Astrocyte of the cerebellum (primary cell): ENCODE data around the gene NKAP.
"Not testable (repeated sequence)": the region's sequence is repeated elsewhere in the genome, so short reads cannot be mapped to it uniquely, and the experiment has no call there.

Experiments used
- DNase-seq: peaks from one replicate; pipeline ENCODE4 v3.0.0-alpha.2; 2011; ENCODE audit warnings: low read depth
- H3K4me3 ChIP-seq: 2 replicates; pipeline ENCODE4 v1.5.1; 2011; ENCODE audit warnings: mild to moderate bottlenecking, low read depth, low read length, moderate library complexity
- CTCF ChIP-seq: IDR thresholded peaks from 2 replicates; pipeline ENCODE4 v1.5.1; 2012; ENCODE audit warnings: low read length, low read depth, moderate library complexity, mild to moderate bottlenecking; ENCODE audit errors: missing control alignments
- in situ Hi-C: cut with HindIII; loops from 2 replicates; pipeline ENCODE4 v1.10.0; 2017; ENCODE audit warnings: low sequenced_read_pairs

Gene NKAP

GRCh38 chrX:119960625-119961024, 17.1 kb upstream of the NKAP start:
- DNase-seq, result no peak
- TF ChIP-seq CTCF, result no peak
- H3K4me3 ChIP-seq, result no peak overlapping the region
- in situ Hi-C loops, result no loop called here

GRCh38 chrX:119955807-119956570, 12.4 kb upstream of the NKAP start:
- H3K4me3 ChIP-seq, DNase-seq, in situ Hi-C loops: not testable (repeated sequence)

GRCh38 chrX:119954374-119954773, 10.8 kb upstream of the NKAP start:
- no peak for DNase-seq
- no peak overlapping the region for H3K4me3 ChIP-seq
- in situ Hi-C loops, result no loop called here

GRCh38 chrX:119948381-119948780, 4.8 kb upstream of the NKAP start:
- in situ Hi-C loops, result no loop called here
- H3K4me3 ChIP-seq, result no peak overlapping the region
- no peak for DNase-seq

More at GRCh38 chrX:119954374-119954773, 10.8 kb upstream of the NKAP start:
- no peak for TF ChIP-seq CTCF

GRCh38 chrX:119945481-119945880, 1.9 kb upstream of the NKAP start:
- no peak for DNase-seq
- in situ Hi-C loops, result no loop called here
- no peak overlapping the region for H3K4me3 ChIP-seq
- no peak for TF ChIP-seq CTCF

More at GRCh38 chrX:119948381-119948780, 4.8 kb upstream of the NKAP start:
- TF ChIP-seq CTCF, result no peak

GRCh38 chrX:119942831-119943184, 743 bp downstream of the NKAP start:
- no peak for TF ChIP-seq CTCF
- DNase-seq, result no peak
- in situ Hi-C loops, result no loop called here
- H3K4me3 ChIP-seq, result peak overlapping the region; percentile 72

- DNase-seq, result no peak
- in situ Hi-C loops, result no loop called here
- peak overlapping the region; percentile 72 for H3K4me3 ChIP-seq
- no peak for TF ChIP-seq CTCF
Observed at GRCh38 chrX:119942173-119942819, 1.3 kb downstream of the NKAP start.
